WTC11 (cell line): ENCODE results near the gene GTF3C1. TPM values are rescaled to one million over a fixed set of nuclear protein-coding genes. Genes with fewer than 3 reads are reported as not detected.

Source experiments
- ATAC-seq: fragments of 200-7000 bp; cut with Tn5 transposase; 2 replicates; pipeline ENCODE4 v1.10.0; 2021; ENCODE audit warnings: mild to moderate bottlenecking, moderate library complexity
- CTCF ChIA-PET: fragments of 300-600 bp; sonication (Branson Sonifier 250); formaldehyde crosslinking; loops from one replicate; lab custom pipeline; 2021; ENCODE audit warnings: antibody characterized with exemption; lab: Charles Lee
- POLR2A ChIA-PET: fragments of 350-600 bp; sonication (Branson Sonifier 250); formaldehyde crosslinking; loops from one replicate; lab custom pipeline; 2021; ENCODE audit warnings: antibody characterized with exemption; lab: Charles Lee
- DNase-seq: peaks from one replicate; pipeline ENCODE4 v3.0.0; 2021; ENCODE audit warnings: low spot score
- H3K27ac Mint-ChIP-seq: 2 replicates; pipeline ENCODE4 v1.8.0; 2021; ENCODE audit warnings: mixed read lengths
- H3K27me3 Mint-ChIP-seq: 2 replicates; pipeline ENCODE4 v1.8.0; 2021; ENCODE audit warnings: low read depth, mild to moderate bottlenecking, moderate library complexity, mixed read lengths
- H3K36me3 Mint-ChIP-seq: 2 replicates; pipeline ENCODE4 v1.8.0; 2021; ENCODE audit warnings: mixed read lengths
- H3K4me1 Mint-ChIP-seq: 2 replicates; pipeline ENCODE4 v1.8.0; 2022; ENCODE audit warnings: mixed read lengths
- H3K4me3 Mint-ChIP-seq: 2 replicates; pipeline ENCODE4 v1.8.0; 2021; ENCODE audit warnings: mild to moderate bottlenecking, moderate library complexity, mixed read lengths
- H3K9me3 Mint-ChIP-seq: 2 replicates; pipeline ENCODE4 v1.8.0; 2021; ENCODE audit warnings: mixed read lengths
- ARID4B ChIP-seq: sonication (generic); formaldehyde crosslinking; IDR thresholded peaks from 2 replicates; pipeline ENCODE4 v1.8.0; 2023; ENCODE audit warnings: missing genetic modification reagents, mild to moderate bottlenecking, borderline replicate concordance
- ATF2 ChIP-seq: sonication (generic); formaldehyde crosslinking; IDR thresholded peaks from 2 replicates; pipeline ENCODE4 v1.8.1; 2022; ENCODE audit warnings: low read depth, missing genetic modification reagents, borderline replicate concordance
- ATF6 ChIP-seq: sonication (generic); formaldehyde crosslinking; IDR thresholded peaks from 2 replicates; pipeline ENCODE4 v1.8.1; 2023; ENCODE audit warnings: mild to moderate bottlenecking, missing genetic modification reagents
- ELF4 ChIP-seq: sonication (generic); formaldehyde crosslinking; IDR thresholded peaks from 2 replicates; pipeline ENCODE4 v1.8.1; 2022; ENCODE audit warnings: low read depth, mild to moderate bottlenecking, moderate library complexity, missing genetic modification reagents
- GRHL2 ChIP-seq: fragments of 250-450 bp; sonication (Bioruptor Pico); IDR thresholded peaks from 2 replicates; pipeline ENCODE4 v1.8.0; 2022; ENCODE audit warnings: mild to moderate bottlenecking, moderate library complexity; ENCODE audit not compliant: insufficient replicate concordance, severe bottlenecking
- JAZF1 ChIP-seq: fragments of 250-450 bp; sonication (Bioruptor Pico); IDR thresholded peaks from 2 replicates; pipeline ENCODE4 v1.9.0; 2021; ENCODE audit warnings: moderate library complexity, mild to moderate bottlenecking, inconsistent platforms
- JUN ChIP-seq: sonication (generic); formaldehyde crosslinking; IDR thresholded peaks from 2 replicates; pipeline ENCODE4 v1.8.0; 2023; ENCODE audit warnings: mild to moderate bottlenecking, missing genetic modification reagents
- NR1H2 ChIP-seq: sonication (generic); formaldehyde crosslinking; IDR thresholded peaks from 2 replicates; pipeline ENCODE4 v1.9.0; 2021; ENCODE audit warnings: mild to moderate bottlenecking, moderate library complexity, missing genetic modification reagents
- SMAD4 ChIP-seq: sonication (generic); formaldehyde crosslinking; IDR thresholded peaks from 2 replicates; pipeline ENCODE4 v1.8.0; 2022; ENCODE audit warnings: mild to moderate bottlenecking, missing genetic modification reagents
- ZNF232 ChIP-seq: sonication (generic); formaldehyde crosslinking; IDR thresholded peaks from 2 replicates; pipeline ENCODE4 v1.8.0; 2022; ENCODE audit warnings: mild to moderate bottlenecking, missing genetic modification reagents
- ZNF671 ChIP-seq: fragments of 250-450 bp; sonication (Bioruptor Pico); IDR thresholded peaks from 2 replicates; pipeline ENCODE4 v1.8.0; 2021; ENCODE audit warnings: mild to moderate bottlenecking
- total RNA-seq: library from RNA; stranded (reverse); gene quantifications from 3 replicates; pipeline ENCODE4 v1.2.3, GENCODE V29; 2021
- TF ChIP-seq, protein P1 (sequence below): fragments of 250-450 bp; sonication (Bioruptor Pico); IDR thresholded peaks from 2 replicates; pipeline ENCODE4 v1.9.0; 2021; ENCODE audit warnings: moderate library complexity, mild to moderate bottlenecking, inconsistent platforms, borderline replicate concordance

The GTF3C1 gene
- total RNA-seq, 1 experiment from 2014 or later: 146 TPM

GRCh38 chr16:27582883-27583282, 33.2 kb upstream of the GTF3C1 start (continued):
- TF ChIP-seq ARID4B (CRISPR knock-in tag): no peak
- no peak for TF ChIP-seq JAZF1
- no peak for TF ChIP-seq ZNF671 (CRISPR knock-in tag)
- TF ChIP-seq ZNF232 (CRISPR knock-in tag): no peak
- no peak for TF ChIP-seq SMAD4 (CRISPR knock-in tag)
- TF ChIP-seq, protein P1, sequence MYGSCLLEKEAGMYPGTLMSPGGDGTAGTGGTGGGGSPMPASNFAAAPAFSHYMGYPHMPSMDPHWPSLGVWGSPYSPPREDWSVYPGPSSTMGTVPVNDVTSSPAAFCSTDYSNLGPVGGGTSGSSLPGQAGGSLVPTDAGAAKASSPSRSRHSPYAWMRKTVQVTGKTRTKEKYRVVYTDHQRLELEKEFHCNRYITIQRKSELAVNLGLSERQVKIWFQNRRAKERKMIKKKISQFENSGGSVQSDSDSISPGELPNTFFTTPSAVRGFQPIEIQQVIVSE (CRISPR knock-in tag): no peak
- TF ChIP-seq JUN (CRISPR knock-in tag): no peak
- no peak for TF ChIP-seq ATF6
- TF ChIP-seq ATF2 (CRISPR knock-in tag): no peak
- no peak for TF ChIP-seq GRHL2 (CRISPR knock-in tag)

GRCh38 chr16:27579087-27579980, 29.6 kb upstream of the GTF3C1 start:
- Mint-ChIP-seq H3K27ac (no peak overlapping the region), H3K4me3 (no peak overlapping the region), H3K9me3 (no peaks in the 10 kb centered on the region), H3K4me1 (no peaks in the 10 kb centered on the region), H3K27me3 (no peaks in the 10 kb centered on the region), H3K36me3 (peaks cover 3% of the 10 kb centered on the region; the same call in 1 of the 2 replicates)
- ATAC-seq (no peak), DNase-seq (no peak)
- ChIA-PET POLR2A (no interaction called here), CTCF (interaction anchor here (1.1 to 1.4 kb wide), 2 partner anchors 61 to 63 kb away, joined by 3 read pairs; no protein-coding TSS in a partner anchor)
- TF ChIP-seq NR1H2 (CRISPR knock-in tag) (no peak), ATF2 (CRISPR knock-in tag) (no peak), ELF4 (CRISPR knock-in tag) (no peak)
